ENCODE results near the gene ZNHIT1.

The ZNHIT1 gene

GRCh38 chr7:101218236-101219125, 516 bp downstream of the ZNHIT1 start:
- peak; percentile 12 for DNase-seq (ENCODE audit: low read depth)

GRCh38 chr7:101220295-101220694, 2.3 kb downstream of the ZNHIT1 start:
- no peak for DNase-seq (ENCODE audit: low read depth)

- no peak for DNase-seq (ENCODE audit: low read depth)
These were observed 4.4 kb downstream of the ZNHIT1 start for GRCh38 chr7:101222275-101222830.

- no peak for DNase-seq (ENCODE audit: low read depth)
These were observed 5.6 kb downstream of the ZNHIT1 start for GRCh38 chr7:101223528-101223927.

GRCh38 chr7:101225650-101226049, 7.7 kb downstream of the ZNHIT1 start:
- DNase-seq (ENCODE audit: low read depth), result no peak

- peak; percentile 43 for DNase-seq (ENCODE audit: low read depth)
These were observed 8.8 kb downstream of the ZNHIT1 start for GRCh38 chr7:101226721-101227120.

- DNase-seq (ENCODE audit: low read depth), result no peak
These were observed 13.7 kb downstream of the ZNHIT1 start for GRCh38 chr7:101231644-101232043.

GRCh38 chr7:101232141-101232850, 14.3 kb downstream of the ZNHIT1 start:
- no peak for DNase-seq (ENCODE audit: low read depth)

- DNase-seq (ENCODE audit: low read depth), result no peak
These were observed 16.1 kb downstream of the ZNHIT1 start for GRCh38 chr7:101233907-101234547.

GRCh38 chr7:101234636-101235035, 16.7 kb downstream of the ZNHIT1 start:
- DNase-seq (ENCODE audit: low read depth), result no peak

- no peak for DNase-seq (ENCODE audit: low read depth)
These were observed 17.1 kb downstream of the ZNHIT1 start for GRCh38 chr7:101235050-101235449.

- no peak for DNase-seq (ENCODE audit: low read depth)
These were observed 17.6 kb downstream of the ZNHIT1 start for GRCh38 chr7:101235522-101235921.

GRCh38 chr7:101236292-101236835, 18.4 kb downstream of the ZNHIT1 start:
- no peak for DNase-seq (ENCODE audit: low read depth)

- no peak for DNase-seq (ENCODE audit: low read depth)
These were observed 19.5 kb downstream of the ZNHIT1 start, which contains the start of gene CLDN15 for GRCh38 chr7:101237206-101238067. Gene CLDN15 (minus strand): TSS chr7:101237802. CDS start chr7:101237581, 221 bp downstream.

- no peak for DNase-seq (ENCODE audit: low read depth)
These were observed 20.5 kb downstream of the ZNHIT1 start for GRCh38 chr7:101238226-101239182.

GRCh38 chr7:101239191-101239950, 21.4 kb downstream of the ZNHIT1 start:
- DNase-seq (ENCODE audit: low read depth), result no peak

GRCh38 chr7:101239951-101240220, 21.9 kb downstream of the ZNHIT1 start:
- no peak for DNase-seq (ENCODE audit: low read depth)

GRCh38 chr7:101240226-101241014, 22.5 kb downstream of the ZNHIT1 start:
- no peak for DNase-seq (ENCODE audit: low read depth)

GRCh38 chr7:101241015-101241363, 23.0 kb downstream of the ZNHIT1 start:
- DNase-seq (ENCODE audit: low read depth), result no peak

All from fibroblast of gingiva (primary cell).